ENCODE data around the gene DUSP23. TPM values are rescaled to one million over a fixed set of nuclear protein-coding genes. Genes with fewer than 3 reads are reported as not detected.

The DUSP23 gene
- total RNA-seq = 54.8 TPM
- long read RNA-seq, transcript DUSP23-202 (3 exons, 694 nt) = minor isoform, 7 of 27 reads
- long read RNA-seq, transcript DUSP23-201 (2 exons, 756 nt) = major isoform, 14 of 27 reads
- long read RNA-seq, partial matches to known transcripts = 1 of 27 reads
- long read RNA-seq, other reads (novel, unspliced or antisense) = 5 of 27 reads

- DNase-seq (ENCODE audit: low spot score) = peak; percentile 99
Measured at GRCh38 chr1:159780583-159781582, at the start of gene DUSP23. Gene DUSP23, plus strand, starts transcription at chr1:159780962. Its CDS starts 139 bp downstream, at chr1:159781101.

- no peak for DNase-seq (ENCODE audit: low spot score)
Measured at GRCh38 chr1:159737238-159737916, 43.4 kb upstream of the DUSP23 start.

- no peak for DNase-seq (ENCODE audit: low spot score)
Measured at GRCh38 chr1:159743651-159744410, 36.9 kb upstream of the DUSP23 start.

- DNase-seq (ENCODE audit: low spot score) = no peak
Measured at GRCh38 chr1:159746666-159747065, 34.1 kb upstream of the DUSP23 start.

GRCh38 chr1:159748370-159748769 lies 32.4 kb upstream of the DUSP23 start:
- no peak for DNase-seq (ENCODE audit: low spot score)

- no peak for DNase-seq (ENCODE audit: low spot score)
Measured at GRCh38 chr1:159749630-159750029, 31.1 kb upstream of the DUSP23 start.

GRCh38 chr1:159750621-159751020 lies 30.1 kb upstream of the DUSP23 start:
- DNase-seq (ENCODE audit: low spot score) = no peak

- DNase-seq (ENCODE audit: low spot score) = no peak
Measured at GRCh38 chr1:159751031-159751430, 29.7 kb upstream of the DUSP23 start.

GRCh38 chr1:159752135-159752580 lies 28.6 kb upstream of the DUSP23 start:
- DNase-seq (ENCODE audit: low spot score) = no peak

- no peak for DNase-seq (ENCODE audit: low spot score)
Measured at GRCh38 chr1:159753386-159753785, 27.4 kb upstream of the DUSP23 start.

GRCh38 chr1:159755451-159756007 lies 25.2 kb upstream of the DUSP23 start:
- no peak for DNase-seq (ENCODE audit: low spot score)

- DNase-seq (ENCODE audit: low spot score) = no peak
Measured at GRCh38 chr1:159756397-159756796, 24.4 kb upstream of the DUSP23 start.

GRCh38 chr1:159763686-159764085 lies 17.1 kb upstream of the DUSP23 start:
- DNase-seq (ENCODE audit: low spot score) = no peak

- DNase-seq (ENCODE audit: low spot score) = no peak
Measured at GRCh38 chr1:159765806-159766205, 15.0 kb upstream of the DUSP23 start.

GRCh38 chr1:159771127-159771895 lies 9.5 kb upstream of the DUSP23 start:
- DNase-seq (ENCODE audit: low spot score) = no peak

GRCh38 chr1:159774465-159774864 lies 6.3 kb upstream of the DUSP23 start:
- DNase-seq (ENCODE audit: low spot score) = no peak

- DNase-seq (ENCODE audit: low spot score) = no peak
Measured at GRCh38 chr1:159775716-159776115, 5.0 kb upstream of the DUSP23 start.

- DNase-seq (ENCODE audit: low spot score) = no peak
Measured at GRCh38 chr1:159778266-159778665, 2.5 kb upstream of the DUSP23 start.

GRCh38 chr1:159779403-159779851 lies 1.3 kb upstream of the DUSP23 start:
- DNase-seq (ENCODE audit: low spot score) = no peak

- DNase-seq (ENCODE audit: low spot score) = no peak
Measured at GRCh38 chr1:159781992-159782391, 1.2 kb downstream of the DUSP23 start.
